ENCODE data around the gene LYRM9.
"Not testable (repeated sequence)": the region's sequence is repeated elsewhere in the genome, so short reads cannot be mapped to it uniquely, and the experiment has no call there.

Gene LYRM9

GRCh38 chr17:27888067-27888466 is 5.1 kb downstream of the LYRM9 start:
- no peak for DNase-seq (ENCODE audit: low spot score)
- no peak for TF ChIP-seq CTCF (IDR thresholded peaks at IDR 0.05; ENCODE audit: extremely low read depth, missing control alignments)

GRCh38 chr17:27886348-27886906 is 6.7 kb downstream of the LYRM9 start:
- DNase-seq (ENCODE audit: low spot score) = not testable (repeated sequence)

GRCh38 chr17:27882162-27882840 is 10.9 kb downstream of the LYRM9 start:
- no peak for TF ChIP-seq CTCF (IDR thresholded peaks at IDR 0.05; ENCODE audit: extremely low read depth, missing control alignments)
- DNase-seq (ENCODE audit: low spot score) = no peak

GRCh38 chr17:27879987-27880608 is 13.1 kb downstream of the LYRM9 start:
- peak; percentile 79 for DNase-seq (ENCODE audit: low spot score)
- TF ChIP-seq CTCF (IDR thresholded peaks at IDR 0.05; ENCODE audit: extremely low read depth, missing control alignments) = peak; percentile 87

- no peak for DNase-seq (ENCODE audit: low spot score)
- no peak for TF ChIP-seq CTCF (IDR thresholded peaks at IDR 0.05; ENCODE audit: extremely low read depth, missing control alignments)
Measured at GRCh38 chr17:27878776-27879562, 14.2 kb downstream of the LYRM9 start.

- no peak for DNase-seq (ENCODE audit: low spot score)
- no peak for TF ChIP-seq CTCF (IDR thresholded peaks at IDR 0.05; ENCODE audit: extremely low read depth, missing control alignments)
Measured at GRCh38 chr17:27873746-27874145, 19.4 kb downstream of the LYRM9 start.

- DNase-seq (ENCODE audit: low spot score) = no peak
- TF ChIP-seq CTCF (IDR thresholded peaks at IDR 0.05; ENCODE audit: extremely low read depth, missing control alignments) = no peak
Measured at GRCh38 chr17:27873211-27873610, 20.0 kb downstream of the LYRM9 start.

Measured in GM20000 (cell line).